ENCODE data around the gene SPRYD3.
A peak's percentile ranks its signal among the peaks of the same experiment; 100 is the strongest.

Gene SPRYD3

GRCh38 chr12:53065975-53066931, 12.9 kb downstream of the SPRYD3 start:
- Histone ChIP-seq H3K4me3 (ENCODE audit: low read depth, low read length, poor library complexity, severe bottlenecking) (no peak overlapping the region), H3K79me2 (ENCODE audit: insufficient read depth, low read length) (no peaks in the 10 kb centered on the region), H3K9me2 (ENCODE audit: low read depth, low read length) (no peaks in the 10 kb centered on the region), H3K9me3 (ENCODE audit: low read length) (no peaks in the 10 kb centered on the region), H3K27ac (ENCODE audit: low read depth, low read length, poor library complexity, severe bottlenecking) (no peak overlapping the region), H3F3A (ENCODE audit: insufficient read depth, low read length) (no peaks in the 10 kb centered on the region), H3K27me3 (ENCODE audit: insufficient read depth, low read length) (no peaks in the 10 kb centered on the region), H3K4me2 (ENCODE audit: low read length) (no peak overlapping the region), H3K4me1 (ENCODE audit: insufficient read depth, low read length, severe bottlenecking) (peaks cover 8% of the 10 kb centered on the region), H3K9ac (ENCODE audit: low read length) (no peak overlapping the region; the same call in 1 of the 2 replicates), H2AFZ (ENCODE audit: low read length) (no peak overlapping the region), H4K20me1 (ENCODE audit: insufficient read depth, low read length) (no peaks in the 10 kb centered on the region), H3K36me3 (ENCODE audit: insufficient read depth, low read length) (peaks cover 26% of the 10 kb centered on the region)
- TF ChIP-seq EZH2 (IDR thresholded peaks at IDR 0.05; ENCODE audit: borderline replicate concordance, low read length) (no peak), CTCF (IDR thresholded peaks at IDR 0.05; ENCODE audit: low read length) (peak; percentile 89)

- Histone ChIP-seq H3K27me3 (ENCODE audit: insufficient read depth, low read length) (peaks cover under 1% of the 10 kb centered on the region; the same call in 1 of the 2 replicates), H3K36me3 (ENCODE audit: insufficient read depth, low read length) (peaks cover 26% of the 10 kb centered on the region), H3K9me2 (ENCODE audit: low read depth, low read length) (no peaks in the 10 kb centered on the region), H3K4me2 (ENCODE audit: low read length) (no peak overlapping the region), H3K9me3 (ENCODE audit: low read length) (no peaks in the 10 kb centered on the region), H3F3A (ENCODE audit: insufficient read depth, low read length) (no peaks in the 10 kb centered on the region), H4K20me1 (ENCODE audit: insufficient read depth, low read length) (no peaks in the 10 kb centered on the region), H3K79me2 (ENCODE audit: insufficient read depth, low read length) (no peaks in the 10 kb centered on the region), H3K27ac (ENCODE audit: low read depth, low read length, poor library complexity, severe bottlenecking) (no peak overlapping the region), H3K4me3 (ENCODE audit: low read depth, low read length, poor library complexity, severe bottlenecking) (no peak overlapping the region), H2AFZ (ENCODE audit: low read length) (no peak overlapping the region), H3K9ac (ENCODE audit: low read length) (no peak overlapping the region), H3K4me1 (ENCODE audit: insufficient read depth, low read length, severe bottlenecking) (peaks cover 10% of the 10 kb centered on the region)
- TF ChIP-seq EZH2 (IDR thresholded peaks at IDR 0.05; ENCODE audit: borderline replicate concordance, low read length) (no peak), CTCF (IDR thresholded peaks at IDR 0.05; ENCODE audit: low read length) (no peak)
These were observed 13.7 kb downstream of the SPRYD3 start for GRCh38 chr12:53065470-53065869.

- Histone ChIP-seq H3F3A (ENCODE audit: insufficient read depth, low read length) (no peaks in the 10 kb centered on the region), H3K36me3 (ENCODE audit: insufficient read depth, low read length) (peaks cover 26% of the 10 kb centered on the region), H3K4me1 (ENCODE audit: insufficient read depth, low read length, severe bottlenecking) (peaks cover 10% of the 10 kb centered on the region), H4K20me1 (ENCODE audit: insufficient read depth, low read length) (no peaks in the 10 kb centered on the region), H3K27me3 (ENCODE audit: insufficient read depth, low read length) (peaks cover 7% of the 10 kb centered on the region; the same call in 1 of the 2 replicates), H3K9ac (ENCODE audit: low read length) (no peak overlapping the region), H3K4me2 (ENCODE audit: low read length) (no peak overlapping the region), H2AFZ (ENCODE audit: low read length) (no peak overlapping the region), H3K27ac (ENCODE audit: low read depth, low read length, poor library complexity, severe bottlenecking) (no peak overlapping the region), H3K4me3 (ENCODE audit: low read depth, low read length, poor library complexity, severe bottlenecking) (no peak overlapping the region), H3K79me2 (ENCODE audit: insufficient read depth, low read length) (no peaks in the 10 kb centered on the region), H3K9me2 (ENCODE audit: low read depth, low read length) (no peaks in the 10 kb centered on the region), H3K9me3 (ENCODE audit: low read length) (no peaks in the 10 kb centered on the region)
- no peak for TF ChIP-seq CTCF (IDR thresholded peaks at IDR 0.05; ENCODE audit: low read length)
- no peak for TF ChIP-seq EZH2 (IDR thresholded peaks at IDR 0.05; ENCODE audit: borderline replicate concordance, low read length)
These were observed 14.4 kb downstream of the SPRYD3 start for GRCh38 chr12:53064613-53065436.
